Measurements from ENCODE around the gene IGIP. TPM values are rescaled to one million over a fixed set of nuclear protein-coding genes. Genes with fewer than 3 reads are reported as not detected.

IGIP gene
- polyA plus RNA-seq, 3 donors: 0.08 to 0.75 TPM; not detected in 1

- H3K4me2 ChIP-seq (replicated peaks; ENCODE audit: extremely low read depth, low read length, poor library complexity, severe bottlenecking): no peak overlapping the region
These were observed 8.2 kb upstream of the IGIP start for GRCh38 chr5:140117523-140117922.

DNA sequence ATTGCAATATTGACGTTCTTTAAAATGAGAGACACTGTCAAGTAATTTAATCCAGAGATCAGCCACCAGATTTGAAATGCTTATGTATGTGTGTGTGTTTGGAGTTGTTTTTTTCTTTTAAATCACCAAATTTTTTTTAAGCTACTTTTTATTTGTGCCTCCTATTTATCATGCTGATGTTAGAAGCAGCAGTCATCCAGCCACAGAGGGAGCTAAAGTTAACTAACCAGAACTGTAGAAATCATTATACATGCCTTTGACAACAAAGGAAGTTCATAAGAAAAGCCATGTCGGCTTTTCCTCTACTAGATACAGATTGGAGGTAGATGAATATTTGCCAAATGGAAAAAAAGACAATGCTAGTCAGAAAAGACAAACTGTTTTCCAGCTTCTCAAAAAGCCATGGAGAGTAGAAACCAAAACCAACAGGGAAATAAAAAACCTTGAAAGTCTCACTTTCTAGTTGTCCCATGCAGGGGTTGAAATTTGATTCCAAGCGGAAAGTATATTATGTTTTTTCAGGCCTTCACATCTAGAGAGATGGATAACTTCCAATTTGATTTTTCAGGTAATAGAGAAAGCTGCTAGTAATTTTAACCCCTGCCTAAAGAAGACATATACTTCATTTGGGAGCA, 7.3 kb upstream of the IGIP start:
- Mint-ChIP-seq H3K4me3 (no peak overlapping the region), H3K27ac (no peak overlapping the region), H3K27me3 (ENCODE audit: low read depth in 3 of 3) (peaks cover 0 to 4% (median 2%) of the 10 kb centered on the region in 3 donors), H3K36me3 (peaks cover 4% of the 10 kb centered on the region in 2 donors), H3K9me3 (peaks cover 0 to under 1% (median 0%) of the 10 kb centered on the region in 7 donors), H3K4me1 (peaks cover 37% of the 10 kb centered on the region)
- no peak overlapping the region for H3K4me3 ChIP-seq (replicated peaks in 1 of 3; ENCODE audit: low read depth in 2 of 3, low read length in 3 of 3)
- no peak overlapping the region for H3K4me2 ChIP-seq (replicated peaks; ENCODE audit: extremely low read depth, low read length, poor library complexity, severe bottlenecking)
- peaks cover 0 to under 1% of the 10 kb centered on the region in 2 donors for H3K27me3 ChIP-seq (ENCODE audit: control insufficient read depth in 2 of 2, insufficient read depth in 2 of 2, low read length in 2 of 2)
- H3K27ac ChIP-seq (ENCODE audit: low read depth in 1 of 2, low read length in 2 of 2): no peak overlapping the region
- H3K4me1 ChIP-seq (ENCODE audit: control insufficient read depth in 1 of 2, insufficient read depth in 2 of 2, low read length in 2 of 2): peaks cover 14 to 22% of the 10 kb centered on the region in 2 donors
- H4K20me1 ChIP-seq (ENCODE audit: insufficient read depth, low read length): peaks cover 51% of the 10 kb centered on the region
- no CpG with 5 or more reads among the region's 3 CpGs for WGBS (ENCODE audit: insufficient coverage)
- DNase-seq: no peak
- intact Hi-C loops (cut with micrococcal nuclease): loop anchor here in 1 of 2 donors (10.0 kb wide), 1 partner anchor 586 kb away; the partner anchor contains the start of gene ZMAT2
- no peak overlapping the region for H2AFZ ChIP-seq (ENCODE audit: insufficient read depth, low read depth, low read length, poor library complexity, severe bottlenecking)
- TF ChIP-seq, protein P1, sequence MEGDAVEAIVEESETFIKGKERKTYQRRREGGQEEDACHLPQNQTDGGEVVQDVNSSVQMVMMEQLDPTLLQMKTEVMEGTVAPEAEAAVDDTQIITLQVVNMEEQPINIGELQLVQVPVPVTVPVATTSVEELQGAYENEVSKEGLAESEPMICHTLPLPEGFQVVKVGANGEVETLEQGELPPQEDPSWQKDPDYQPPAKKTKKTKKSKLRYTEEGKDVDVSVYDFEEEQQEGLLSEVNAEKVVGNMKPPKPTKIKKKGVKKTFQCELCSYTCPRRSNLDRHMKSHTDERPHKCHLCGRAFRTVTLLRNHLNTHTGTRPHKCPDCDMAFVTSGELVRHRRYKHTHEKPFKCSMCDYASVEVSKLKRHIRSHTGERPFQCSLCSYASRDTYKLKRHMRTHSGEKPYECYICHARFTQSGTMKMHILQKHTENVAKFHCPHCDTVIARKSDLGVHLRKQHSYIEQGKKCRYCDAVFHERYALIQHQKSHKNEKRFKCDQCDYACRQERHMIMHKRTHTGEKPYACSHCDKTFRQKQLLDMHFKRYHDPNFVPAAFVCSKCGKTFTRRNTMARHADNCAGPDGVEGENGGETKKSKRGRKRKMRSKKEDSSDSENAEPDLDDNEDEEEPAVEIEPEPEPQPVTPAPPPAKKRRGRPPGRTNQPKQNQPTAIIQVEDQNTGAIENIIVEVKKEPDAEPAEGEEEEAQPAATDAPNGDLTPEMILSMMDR (IDR thresholded peaks at IDR 0.05): no peak
- peaks cover 20% of the 10 kb centered on the region for H3K79me2 ChIP-seq (ENCODE audit: insufficient read depth, low read length)
- no peaks in the 10 kb centered on the region for H3K9me3 ChIP-seq (replicated peaks in 1 of 2; ENCODE audit: control insufficient read depth in 1 of 2, insufficient read depth in 1 of 2, low read length in 2 of 2)
- no peak overlapping the region for H3K9ac ChIP-seq (ENCODE audit: insufficient read depth, low read length, poor library complexity, severe bottlenecking)
- no peaks in the 10 kb centered on the region for H3K36me3 ChIP-seq (replicated peaks in 1 of 2; ENCODE audit: control insufficient read depth in 1 of 2, insufficient read depth in 2 of 2, low read length in 2 of 2)

More at GRCh38 chr5:140117523-140117922, 8.2 kb upstream of the IGIP start:
- no peak overlapping the region for H3K4me3 ChIP-seq (replicated peaks in 1 of 3; ENCODE audit: low read depth in 2 of 3, low read length in 3 of 3)
- Mint-ChIP-seq H3K4me1 (peaks cover 39% of the 10 kb centered on the region), H3K27me3 (ENCODE audit: low read depth in 3 of 3) (peaks cover 8 to 12% (median 11%) of the 10 kb centered on the region in 3 donors), H3K4me3 (no peak overlapping the region), H3K36me3 (peaks cover 4% of the 10 kb centered on the region in 2 donors), H3K27ac (no peak overlapping the region), H3K9me3 (peaks cover 0 to 4% (median 0%) of the 10 kb centered on the region in 7 donors)
- no peak overlapping the region for H3K27ac ChIP-seq (ENCODE audit: low read depth in 1 of 2, low read length in 2 of 2)
- H3K27me3 ChIP-seq (ENCODE audit: control insufficient read depth in 2 of 2, insufficient read depth in 2 of 2, low read length in 2 of 2): peaks cover 2 to 9% of the 10 kb centered on the region in 2 donors
- H3K79me2 ChIP-seq (ENCODE audit: insufficient read depth, low read length): peaks cover 29% of the 10 kb centered on the region
- intact Hi-C loops (cut with micrococcal nuclease): loop anchor here in 1 of 2 donors (10.0 kb wide), 1 partner anchor 587 kb away; the partner anchor contains the start of gene ZMAT2
- H3K36me3 ChIP-seq (replicated peaks in 1 of 2; ENCODE audit: control insufficient read depth in 1 of 2, insufficient read depth in 2 of 2, low read length in 2 of 2): no peaks in the 10 kb centered on the region
- TF ChIP-seq, protein P1 (IDR thresholded peaks at IDR 0.05): no peak
- peaks cover 19 to 31% of the 10 kb centered on the region in 2 donors for H3K4me1 ChIP-seq (ENCODE audit: control insufficient read depth in 1 of 2, insufficient read depth in 2 of 2, low read length in 2 of 2)
- H4K20me1 ChIP-seq (ENCODE audit: insufficient read depth, low read length): peaks cover 57% of the 10 kb centered on the region
- DNase-seq: no peak
- no peak overlapping the region for H2AFZ ChIP-seq (ENCODE audit: insufficient read depth, low read depth, low read length, poor library complexity, severe bottlenecking)
- H3K9ac ChIP-seq (ENCODE audit: insufficient read depth, low read length, poor library complexity, severe bottlenecking): no peak overlapping the region
- WGBS (ENCODE audit: insufficient coverage): 100% methylated on average over 1 of the region's 3 CpGs
- H3K9me3 ChIP-seq (replicated peaks in 1 of 2; ENCODE audit: control insufficient read depth in 1 of 2, insufficient read depth in 1 of 2, low read length in 2 of 2): no peaks in the 10 kb centered on the region
